ENCODE measurements around the gene AFF3. TPM values are rescaled to one million over a fixed set of nuclear protein-coding genes. Genes with fewer than 3 reads are reported as not detected.

The AFF3 gene
- total and polyA plus RNA-seq, 8 donors = 16.4 to 42.0 (median 21.4) TPM

DNA sequence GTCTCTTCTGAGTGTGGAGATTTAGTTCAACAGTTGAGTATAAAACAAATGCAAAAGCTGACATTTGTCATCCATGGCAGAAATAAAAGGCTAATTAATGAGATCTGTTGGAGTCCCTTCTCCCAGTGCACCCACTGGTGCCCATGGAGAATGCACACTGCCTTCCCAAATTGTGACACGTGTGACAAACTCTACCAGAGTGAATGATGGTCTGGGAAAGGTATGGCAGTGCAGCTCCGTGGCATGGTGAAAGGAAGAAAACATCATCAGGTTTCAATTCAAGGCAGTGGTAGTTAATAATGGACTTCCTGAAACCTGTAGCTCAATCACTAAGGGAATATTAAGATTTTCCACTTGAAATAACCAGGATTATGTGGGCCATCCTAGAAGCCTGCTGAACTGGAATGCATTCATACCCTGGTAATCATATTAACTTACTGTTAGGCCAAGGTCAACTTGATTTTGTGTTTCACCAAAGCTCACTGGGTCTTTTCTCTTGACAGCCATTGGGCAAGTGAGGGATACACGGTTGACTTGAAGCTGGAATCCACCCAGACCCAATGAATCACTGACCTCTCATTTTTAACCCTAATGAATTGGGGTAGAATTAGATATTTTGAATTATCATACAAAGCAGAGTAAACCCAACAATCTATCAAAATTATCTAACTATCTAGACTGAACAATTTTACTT is 167.6 kb downstream of the AFF3 start:
- ATAC-seq (no peak), DNase-seq (no peak)
- H3K27ac ChIP-seq = no peak overlapping the region
- TF ChIP-seq, protein P1, sequence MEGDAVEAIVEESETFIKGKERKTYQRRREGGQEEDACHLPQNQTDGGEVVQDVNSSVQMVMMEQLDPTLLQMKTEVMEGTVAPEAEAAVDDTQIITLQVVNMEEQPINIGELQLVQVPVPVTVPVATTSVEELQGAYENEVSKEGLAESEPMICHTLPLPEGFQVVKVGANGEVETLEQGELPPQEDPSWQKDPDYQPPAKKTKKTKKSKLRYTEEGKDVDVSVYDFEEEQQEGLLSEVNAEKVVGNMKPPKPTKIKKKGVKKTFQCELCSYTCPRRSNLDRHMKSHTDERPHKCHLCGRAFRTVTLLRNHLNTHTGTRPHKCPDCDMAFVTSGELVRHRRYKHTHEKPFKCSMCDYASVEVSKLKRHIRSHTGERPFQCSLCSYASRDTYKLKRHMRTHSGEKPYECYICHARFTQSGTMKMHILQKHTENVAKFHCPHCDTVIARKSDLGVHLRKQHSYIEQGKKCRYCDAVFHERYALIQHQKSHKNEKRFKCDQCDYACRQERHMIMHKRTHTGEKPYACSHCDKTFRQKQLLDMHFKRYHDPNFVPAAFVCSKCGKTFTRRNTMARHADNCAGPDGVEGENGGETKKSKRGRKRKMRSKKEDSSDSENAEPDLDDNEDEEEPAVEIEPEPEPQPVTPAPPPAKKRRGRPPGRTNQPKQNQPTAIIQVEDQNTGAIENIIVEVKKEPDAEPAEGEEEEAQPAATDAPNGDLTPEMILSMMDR (IDR thresholded peaks at IDR 0.05) = no peak
- H3K4me3 ChIP-seq = no peak overlapping the region
- no peaks in the 10 kb centered on the region for H3K27me3 ChIP-seq
- no peaks in the 10 kb centered on the region for H3K36me3 ChIP-seq
- intact Hi-C loops (cut with DNase I) = no loop called here
- no peaks in the 10 kb centered on the region for H3K4me1 ChIP-seq
- no peaks in the 10 kb centered on the region for H3K9me3 ChIP-seq

DNA sequence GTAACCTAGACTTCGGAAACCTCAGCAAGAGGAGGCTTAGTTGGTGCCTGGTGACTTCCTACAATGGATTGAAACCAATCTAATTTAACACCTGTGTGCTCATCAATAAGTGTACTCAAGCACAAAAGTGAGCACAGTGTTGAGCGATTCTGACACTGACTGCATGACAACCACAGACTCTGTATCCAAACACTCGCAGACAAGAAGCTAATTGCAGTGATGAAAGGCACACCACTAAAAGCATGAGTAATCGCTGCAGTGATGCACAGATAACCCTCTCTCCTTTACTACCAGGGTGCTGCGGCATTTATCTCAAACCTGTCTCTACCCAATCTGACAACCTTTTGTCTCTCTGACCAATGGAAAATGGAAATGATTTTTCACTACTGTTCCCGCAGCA is 168.1 kb downstream of the AFF3 start:
- no peak overlapping the region for H3K27ac ChIP-seq
- DNase-seq (no peak), ATAC-seq (no peak)
- H3K9me3 ChIP-seq = no peaks in the 10 kb centered on the region
- H3K36me3 ChIP-seq = no peaks in the 10 kb centered on the region
- no peak overlapping the region for H3K4me3 ChIP-seq
- H3K27me3 ChIP-seq = no peaks in the 10 kb centered on the region
- intact Hi-C loops (cut with DNase I) = no loop called here
- TF ChIP-seq, protein P1 (IDR thresholded peaks at IDR 0.05) = no peak
- no peaks in the 10 kb centered on the region for H3K4me1 ChIP-seq

DNA sequence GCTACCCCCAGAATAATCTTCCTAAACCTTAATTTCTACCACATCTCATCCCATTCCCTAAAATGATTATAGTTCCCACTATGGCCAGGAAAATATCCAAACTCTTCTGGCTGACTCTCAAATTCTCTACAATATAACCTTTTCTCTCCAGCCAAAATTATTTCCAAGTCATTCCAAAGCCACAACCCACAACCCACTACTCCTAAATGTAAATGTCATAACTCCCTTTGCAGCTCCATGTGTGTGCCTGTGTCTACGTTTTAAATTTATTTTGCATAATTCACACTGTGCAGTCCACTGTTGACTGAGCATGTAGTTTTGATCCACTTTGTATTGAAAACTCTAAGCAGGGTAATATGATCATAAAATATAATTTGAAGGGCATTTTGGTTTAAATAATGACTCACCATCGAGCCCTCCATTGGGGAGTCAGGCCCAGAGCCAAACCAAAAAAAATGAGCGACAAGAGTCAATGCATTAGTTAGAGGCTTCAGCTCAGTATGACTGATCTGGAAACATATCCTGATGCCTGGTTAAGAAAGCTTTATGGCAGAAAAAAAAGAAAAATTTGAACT is 171.0 kb downstream of the AFF3 start:
- Histone ChIP-seq H3K27me3 (no peaks in the 10 kb centered on the region), H3K9me3 (no peaks in the 10 kb centered on the region), H3K4me1 (no peaks in the 10 kb centered on the region), H3K4me3 (no peak overlapping the region), H3K36me3 (no peaks in the 10 kb centered on the region), H3K27ac (no peak overlapping the region)
- intact Hi-C loops (cut with DNase I) = no loop called here
- DNase-seq = no peak
- ATAC-seq = no peak
- TF ChIP-seq, protein P1 (IDR thresholded peaks at IDR 0.05) = no peak

DNA sequence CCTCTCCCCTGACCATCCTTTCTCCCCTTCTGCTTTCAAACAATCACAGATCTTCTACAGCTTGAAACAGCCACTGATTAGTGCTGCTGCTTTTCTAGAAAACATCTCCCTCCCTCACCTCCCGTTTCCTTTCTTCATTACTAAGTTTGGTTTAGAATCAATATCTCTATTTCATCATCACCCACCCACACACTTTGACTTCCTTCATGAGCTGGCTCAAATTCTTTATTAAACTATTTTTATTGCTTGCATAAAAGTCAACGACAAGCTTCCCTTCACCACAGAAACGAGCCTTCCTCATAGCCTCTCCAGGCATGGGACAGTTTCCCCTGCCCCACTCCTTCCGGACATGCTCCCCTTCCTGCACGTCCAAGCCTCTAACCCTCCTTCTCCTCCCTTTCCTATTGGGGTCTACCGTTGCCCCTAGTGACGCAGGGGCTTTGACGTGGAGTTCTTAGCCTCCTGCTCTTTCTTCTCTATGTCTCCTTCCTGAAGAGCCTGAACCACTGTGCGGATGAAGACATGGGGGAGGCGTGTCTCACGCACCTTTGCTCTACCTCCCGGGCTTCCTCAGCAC is 172.0 kb downstream of the AFF3 start:
- TF ChIP-seq, protein P1 (IDR thresholded peaks at IDR 0.05) = no peak
- DNase-seq (no peak), ATAC-seq (no peak)
- no peaks in the 10 kb centered on the region for H3K27me3 ChIP-seq
- no peaks in the 10 kb centered on the region for H3K36me3 ChIP-seq
- H3K4me3 ChIP-seq = no peak overlapping the region
- H3K4me1 ChIP-seq = no peaks in the 10 kb centered on the region
- no peaks in the 10 kb centered on the region for H3K9me3 ChIP-seq
- intact Hi-C loops (cut with DNase I) = no loop called here
- H3K27ac ChIP-seq = no peak overlapping the region

DNA sequence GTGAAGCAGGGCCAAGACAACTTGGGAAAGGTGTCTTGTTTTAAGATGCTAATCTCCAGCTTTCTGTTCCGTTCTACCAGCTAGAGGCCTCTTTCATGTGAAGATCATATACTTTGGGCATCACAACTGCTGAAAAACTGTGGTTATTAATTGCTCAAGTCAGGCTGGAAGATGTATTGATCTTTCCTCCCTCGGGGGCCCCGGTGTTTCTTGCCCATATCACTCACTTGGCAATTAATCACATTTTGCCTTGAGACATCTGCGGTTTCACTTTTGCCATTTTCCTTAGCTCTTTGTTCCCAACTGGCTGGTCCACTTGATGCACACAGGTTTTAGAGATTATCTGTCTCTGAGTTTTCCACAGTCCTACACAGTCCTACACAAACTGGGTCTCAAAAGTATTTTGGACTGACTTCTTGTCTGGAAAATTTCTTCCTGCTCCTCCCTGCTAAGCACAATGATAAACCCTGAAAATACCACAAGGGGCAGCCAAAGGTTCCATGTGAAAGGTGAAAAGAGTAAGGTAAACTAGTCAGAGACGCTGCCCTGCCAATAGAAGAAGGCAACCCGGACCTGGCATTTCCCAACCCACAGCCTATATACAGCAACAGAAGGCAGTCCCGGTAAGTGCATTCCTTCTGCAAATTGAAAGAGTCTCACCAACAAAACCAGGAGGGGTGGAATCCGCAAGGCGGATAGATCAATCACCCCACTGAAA is 181.0 kb downstream of the AFF3 start:
- H3K9me3 ChIP-seq = no peaks in the 10 kb centered on the region
- DNase-seq = no peak
- H3K27me3 ChIP-seq = no peaks in the 10 kb centered on the region
- no peak overlapping the region for H3K4me3 ChIP-seq
- H3K27ac ChIP-seq = no peak overlapping the region
- intact Hi-C loops (cut with DNase I) = no loop called here
- H3K4me1 ChIP-seq = no peaks in the 10 kb centered on the region
- no peak for ATAC-seq
- H3K36me3 ChIP-seq = no peaks in the 10 kb centered on the region
- TF ChIP-seq, protein P1 (IDR thresholded peaks at IDR 0.05) = no peak

All from left lung (tissue), 10 donors.